Liver (tissue), 3 donors: Measurements from ENCODE around the gene ENO4.

Experiments used
- CTCF ChIP-seq: fragments of 150-350 bp; IDR thresholded peaks from 2 replicates; pipeline ENCODE4 v1.5.1; 2017; ENCODE audit warnings: improper control_type of control experiment, low read depth, low read length; ENCODE audit not compliant: missing input control
- FOXA2 ChIP-seq: IDR thresholded peaks from 2 replicates; pipeline ENCODE4 v1.6.1; 2016; ENCODE audit warnings: antibody characterized with exemption
- TAF1 ChIP-seq: conservative IDR thresholded peaks from 2 replicates; pipeline ENCODE4 v1.6.1; 2016; ENCODE audit warnings: antibody characterized with exemption, mild to moderate bottlenecking
- TF ChIP-seq, protein P1 (sequence below): IDR thresholded peaks from 2 replicates; pipeline ENCODE4 v1.6.1; 2016; ENCODE audit warnings: antibody characterized with exemption, mild to moderate bottlenecking
- donor health status: healthy.
- donor health status: healthy.

DNA sequence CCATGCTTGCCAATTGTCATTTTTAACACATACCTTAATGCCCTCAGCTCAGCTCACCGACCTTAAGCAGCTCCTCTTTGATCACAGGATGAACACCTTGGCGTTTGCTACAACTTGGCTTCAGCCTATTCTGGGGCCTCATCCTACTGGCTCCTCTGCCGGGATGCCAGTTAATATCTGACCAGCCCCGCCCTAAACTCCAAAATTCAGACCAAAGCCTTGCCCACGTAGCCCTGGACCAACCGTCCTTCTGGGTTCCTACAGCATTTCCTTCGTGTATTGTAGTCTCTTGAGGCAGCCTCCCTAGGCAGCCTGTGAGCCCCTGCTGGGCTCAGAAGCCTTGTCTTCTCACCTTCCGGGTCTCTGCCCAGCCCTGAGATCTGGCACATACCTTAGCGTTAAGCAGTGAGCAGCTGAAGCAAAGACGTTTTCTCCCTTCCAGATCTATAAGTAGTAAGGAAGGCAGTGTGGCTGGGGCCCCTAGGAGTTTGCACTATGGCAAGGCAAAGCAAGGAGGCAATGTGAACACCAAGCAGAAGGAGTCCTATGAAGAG lies 836 bp downstream of the ENO4 start:
- TF ChIP-seq CTCF (no peak), TAF1 (no peak), FOXA2 (no peak)
- TF ChIP-seq, protein P1, sequence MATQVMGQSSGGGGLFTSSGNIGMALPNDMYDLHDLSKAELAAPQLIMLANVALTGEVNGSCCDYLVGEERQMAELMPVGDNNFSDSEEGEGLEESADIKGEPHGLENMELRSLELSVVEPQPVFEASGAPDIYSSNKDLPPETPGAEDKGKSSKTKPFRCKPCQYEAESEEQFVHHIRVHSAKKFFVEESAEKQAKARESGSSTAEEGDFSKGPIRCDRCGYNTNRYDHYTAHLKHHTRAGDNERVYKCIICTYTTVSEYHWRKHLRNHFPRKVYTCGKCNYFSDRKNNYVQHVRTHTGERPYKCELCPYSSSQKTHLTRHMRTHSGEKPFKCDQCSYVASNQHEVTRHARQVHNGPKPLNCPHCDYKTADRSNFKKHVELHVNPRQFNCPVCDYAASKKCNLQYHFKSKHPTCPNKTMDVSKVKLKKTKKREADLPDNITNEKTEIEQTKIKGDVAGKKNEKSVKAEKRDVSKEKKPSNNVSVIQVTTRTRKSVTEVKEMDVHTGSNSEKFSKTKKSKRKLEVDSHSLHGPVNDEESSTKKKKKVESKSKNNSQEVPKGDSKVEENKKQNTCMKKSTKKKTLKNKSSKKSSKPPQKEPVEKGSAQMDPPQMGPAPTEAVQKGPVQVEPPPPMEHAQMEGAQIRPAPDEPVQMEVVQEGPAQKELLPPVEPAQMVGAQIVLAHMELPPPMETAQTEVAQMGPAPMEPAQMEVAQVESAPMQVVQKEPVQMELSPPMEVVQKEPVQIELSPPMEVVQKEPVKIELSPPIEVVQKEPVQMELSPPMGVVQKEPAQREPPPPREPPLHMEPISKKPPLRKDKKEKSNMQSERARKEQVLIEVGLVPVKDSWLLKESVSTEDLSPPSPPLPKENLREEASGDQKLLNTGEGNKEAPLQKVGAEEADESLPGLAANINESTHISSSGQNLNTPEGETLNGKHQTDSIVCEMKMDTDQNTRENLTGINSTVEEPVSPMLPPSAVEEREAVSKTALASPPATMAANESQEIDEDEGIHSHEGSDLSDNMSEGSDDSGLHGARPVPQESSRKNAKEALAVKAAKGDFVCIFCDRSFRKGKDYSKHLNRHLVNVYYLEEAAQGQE, result no peak
